ENCODE data around the gene AFG3L2. TPM values are rescaled to one million over a fixed set of nuclear protein-coding genes. Genes with fewer than 3 reads are reported as not detected.

Gene AFG3L2
- total and polyA plus RNA-seq, 2 experiments from 2014 or later: 44.1 to 60.8 TPM

DNA sequence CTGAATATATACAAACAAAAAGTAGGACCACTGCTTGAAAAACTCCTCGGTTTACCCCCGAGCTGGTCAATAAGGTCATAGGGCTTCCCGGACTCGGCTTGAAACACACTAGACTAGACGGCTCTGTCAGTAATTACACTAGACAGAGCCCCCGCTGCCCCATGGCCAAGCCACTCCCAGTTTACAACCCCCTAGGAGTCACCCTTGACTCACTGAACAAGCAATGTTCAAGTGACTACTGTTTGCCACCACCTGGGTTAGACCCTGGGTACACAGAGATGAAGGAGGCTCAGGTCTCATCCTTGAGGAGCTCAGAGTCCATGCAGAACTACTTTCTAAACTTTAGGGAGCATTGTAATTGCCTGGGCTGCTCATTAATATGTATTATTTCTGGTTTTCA lies 17.0 kb upstream of the AFG3L2 start:
- H3K4me1 ChIP-seq (ENCODE audit: insufficient read depth): no peaks in the 10 kb centered on the region
- H3K9me3 ChIP-seq (ENCODE audit: low read depth): no peaks in the 10 kb centered on the region
- no peak for TF ChIP-seq EZH2phosphoT487 (IDR thresholded peaks at IDR 0.05; ENCODE audit: low read depth, severe bottlenecking, unreplicated experiment)
- TF ChIP-seq, protein P1, sequence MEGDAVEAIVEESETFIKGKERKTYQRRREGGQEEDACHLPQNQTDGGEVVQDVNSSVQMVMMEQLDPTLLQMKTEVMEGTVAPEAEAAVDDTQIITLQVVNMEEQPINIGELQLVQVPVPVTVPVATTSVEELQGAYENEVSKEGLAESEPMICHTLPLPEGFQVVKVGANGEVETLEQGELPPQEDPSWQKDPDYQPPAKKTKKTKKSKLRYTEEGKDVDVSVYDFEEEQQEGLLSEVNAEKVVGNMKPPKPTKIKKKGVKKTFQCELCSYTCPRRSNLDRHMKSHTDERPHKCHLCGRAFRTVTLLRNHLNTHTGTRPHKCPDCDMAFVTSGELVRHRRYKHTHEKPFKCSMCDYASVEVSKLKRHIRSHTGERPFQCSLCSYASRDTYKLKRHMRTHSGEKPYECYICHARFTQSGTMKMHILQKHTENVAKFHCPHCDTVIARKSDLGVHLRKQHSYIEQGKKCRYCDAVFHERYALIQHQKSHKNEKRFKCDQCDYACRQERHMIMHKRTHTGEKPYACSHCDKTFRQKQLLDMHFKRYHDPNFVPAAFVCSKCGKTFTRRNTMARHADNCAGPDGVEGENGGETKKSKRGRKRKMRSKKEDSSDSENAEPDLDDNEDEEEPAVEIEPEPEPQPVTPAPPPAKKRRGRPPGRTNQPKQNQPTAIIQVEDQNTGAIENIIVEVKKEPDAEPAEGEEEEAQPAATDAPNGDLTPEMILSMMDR (IDR thresholded peaks at IDR 0.05; ENCODE audit: poor library complexity): no peak
- H3K27ac ChIP-seq: peak overlapping the region; percentile 89
- H4K20me1 ChIP-seq (ENCODE audit: insufficient read depth, poor library complexity, severe bottlenecking): no peaks in the 10 kb centered on the region
- WGBS (ENCODE audit: low lambda C conversion rate, missing lambda C conversion rate): 61% methylated on average over 6 of the region's 6 CpGs
- no peaks in the 10 kb centered on the region for H3K36me3 ChIP-seq (replicated peaks; ENCODE audit: insufficient read depth, low read depth)
- peak overlapping the region; percentile 63 for H3K4me2 ChIP-seq
- no peaks in the 10 kb centered on the region for H3K79me2 ChIP-seq
- H3K4me3 ChIP-seq: no peak overlapping the region
- DNase-seq (ENCODE audit: low spot score): peak; percentile 78
- H3K27me3 ChIP-seq: no peaks in the 10 kb centered on the region
- no peak overlapping the region for H2AFZ ChIP-seq
- H3K9me2 ChIP-seq (replicated peaks; ENCODE audit: insufficient read depth): no peaks in the 10 kb centered on the region

DNA sequence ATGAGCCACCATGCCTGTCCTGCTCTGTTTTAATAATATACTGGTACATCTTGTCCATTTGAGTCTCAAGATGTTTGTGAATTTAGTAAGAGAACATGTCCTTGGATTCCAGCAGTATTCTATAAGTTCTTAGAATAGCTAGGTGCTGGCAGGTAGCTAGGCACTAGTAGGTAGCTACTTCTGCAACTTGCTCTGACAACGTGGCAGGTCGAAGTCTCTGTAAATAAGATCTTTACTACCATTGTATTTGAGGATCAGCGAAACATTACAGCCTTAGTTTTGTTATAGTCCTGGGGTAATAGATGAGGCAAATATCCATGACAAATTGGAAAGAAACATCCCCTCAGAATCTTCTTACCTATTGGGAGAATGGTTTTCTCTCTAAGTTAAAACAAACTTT lies 16.5 kb upstream of the AFG3L2 start:
- no peak overlapping the region for H2AFZ ChIP-seq
- no peaks in the 10 kb centered on the region for H3K27me3 ChIP-seq
- no peaks in the 10 kb centered on the region for H3K4me1 ChIP-seq (ENCODE audit: insufficient read depth)
- no peaks in the 10 kb centered on the region for H3K36me3 ChIP-seq (replicated peaks; ENCODE audit: insufficient read depth, low read depth)
- WGBS (ENCODE audit: low lambda C conversion rate, missing lambda C conversion rate): 57% methylated on average over 3 of the region's 3 CpGs
- no peaks in the 10 kb centered on the region for H3K9me3 ChIP-seq (ENCODE audit: low read depth)
- no peak overlapping the region for H3K4me3 ChIP-seq
- peak overlapping the region; percentile 63 for H3K4me2 ChIP-seq
- peak; percentile 32 for DNase-seq (ENCODE audit: low spot score)
- no peaks in the 10 kb centered on the region for H4K20me1 ChIP-seq (ENCODE audit: insufficient read depth, poor library complexity, severe bottlenecking)
- H3K27ac ChIP-seq: peak overlapping the region; percentile 89
- H3K79me2 ChIP-seq: no peaks in the 10 kb centered on the region
- H3K9me2 ChIP-seq (replicated peaks; ENCODE audit: insufficient read depth): no peaks in the 10 kb centered on the region
- TF ChIP-seq EZH2 (IDR thresholded peaks at IDR 0.05; ENCODE audit: borderline replicate concordance): no peak
- no peak for TF ChIP-seq EZH2phosphoT487 (IDR thresholded peaks at IDR 0.05; ENCODE audit: low read depth, severe bottlenecking, unreplicated experiment)
- TF ChIP-seq, protein P1 (IDR thresholded peaks at IDR 0.05; ENCODE audit: poor library complexity): no peak

DNA sequence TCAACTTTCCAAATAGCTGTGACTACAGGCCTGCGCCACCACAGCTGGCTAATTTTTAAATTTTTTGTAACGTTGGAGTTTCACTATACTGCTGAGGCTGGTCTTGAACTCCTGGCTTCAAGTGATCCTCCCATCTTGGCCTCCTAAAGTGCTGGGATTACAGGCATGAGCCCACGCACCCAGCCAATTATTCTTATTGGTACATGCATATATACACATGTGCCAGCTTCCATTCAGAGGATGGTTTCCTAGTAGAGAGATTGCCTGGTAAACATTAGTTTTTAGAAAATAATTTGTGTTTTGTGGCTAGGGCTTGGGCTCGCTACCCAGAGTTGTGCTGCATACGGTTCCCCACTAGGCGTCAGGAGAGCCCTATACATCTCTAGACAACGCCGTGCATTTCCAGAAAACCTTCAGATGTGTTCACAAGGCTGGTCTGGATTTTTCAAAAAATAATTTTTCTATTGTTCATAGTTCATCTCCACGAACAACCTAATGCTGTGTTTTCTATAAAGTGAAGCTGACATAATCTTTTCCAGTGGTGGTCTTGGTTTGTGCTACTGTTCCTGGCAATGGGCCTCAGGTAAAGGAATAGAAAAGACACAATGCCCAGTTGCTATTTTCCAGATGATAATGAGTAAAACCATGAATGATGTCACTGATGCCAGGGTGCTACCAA lies 14.6 kb upstream of the AFG3L2 start:
- DNase-seq (ENCODE audit: low spot score): peak; percentile 86
- Histone ChIP-seq H2AFZ (no peak overlapping the region), H3K36me3 (replicated peaks; ENCODE audit: insufficient read depth, low read depth) (no peaks in the 10 kb centered on the region), H3K79me2 (no peaks in the 10 kb centered on the region), H3K4me1 (ENCODE audit: insufficient read depth) (no peaks in the 10 kb centered on the region), H3K4me2 (no peak overlapping the region), H3K9me2 (replicated peaks; ENCODE audit: insufficient read depth) (no peaks in the 10 kb centered on the region), H3K9me3 (ENCODE audit: low read depth) (no peaks in the 10 kb centered on the region), H3K27me3 (no peaks in the 10 kb centered on the region), H3K4me3 (no peak overlapping the region), H3K27ac (no peak overlapping the region), H4K20me1 (ENCODE audit: insufficient read depth, poor library complexity, severe bottlenecking) (no peaks in the 10 kb centered on the region)
- no peak for TF ChIP-seq EZH2 (IDR thresholded peaks at IDR 0.05; ENCODE audit: borderline replicate concordance)
- TF ChIP-seq EZH2phosphoT487 (IDR thresholded peaks at IDR 0.05; ENCODE audit: low read depth, severe bottlenecking, unreplicated experiment): no peak
- TF ChIP-seq, protein P1 (IDR thresholded peaks at IDR 0.05; ENCODE audit: poor library complexity): peak; percentile 96
- WGBS (ENCODE audit: low lambda C conversion rate, missing lambda C conversion rate): 15% methylated on average over 9 of the region's 9 CpGs
